EH (cell line): ENCODE data around the gene PDE1C.

Experiments
- DNase-seq: peaks from one replicate; pipeline ENCODE4 v3.0.0-alpha.2; 2015; ENCODE audit warnings: low read depth

The PDE1C gene

GRCh38 chr7:31939076-31939475 is 131.1 kb downstream of the PDE1C start:
- DNase-seq, result peak; percentile 39

GRCh38 chr7:31938650-31939049 is 131.6 kb downstream of the PDE1C start:
- peak; percentile 79 for DNase-seq

GRCh38 chr7:31937982-31938381 is 132.2 kb downstream of the PDE1C start:
- peak; percentile 24 for DNase-seq

- DNase-seq, result peak; percentile 81
Measured at GRCh38 chr7:31935124-31936054, 134.8 kb downstream of the PDE1C start.

- no peak for DNase-seq
Measured at GRCh38 chr7:31934551-31934950, 135.7 kb downstream of the PDE1C start.

GRCh38 chr7:31933481-31933880 is 136.7 kb downstream of the PDE1C start:
- DNase-seq, result peak; percentile 57

- no peak for DNase-seq
Measured at GRCh38 chr7:31926991-31927584, 143.1 kb downstream of the PDE1C start.

GRCh38 chr7:31925753-31926454 is 144.3 kb downstream of the PDE1C start:
- DNase-seq, result no peak

- no peak for DNase-seq
Measured at GRCh38 chr7:31924251-31924650, 146.0 kb downstream of the PDE1C start.

- peak; percentile 23 for DNase-seq
Measured at GRCh38 chr7:31922848-31923247, 147.4 kb downstream of the PDE1C start.

- no peak for DNase-seq
Measured at GRCh38 chr7:31921047-31921446, 149.2 kb downstream of the PDE1C start.

GRCh38 chr7:31919678-31920369 is 150.4 kb downstream of the PDE1C start:
- no peak for DNase-seq

- DNase-seq, result no peak
Measured at GRCh38 chr7:31918706-31919393, 151.4 kb downstream of the PDE1C start.

- DNase-seq, result peak; percentile 58
Measured at GRCh38 chr7:31917256-31917655, 153.0 kb downstream of the PDE1C start.

GRCh38 chr7:31910191-31910590 is 160.0 kb downstream of the PDE1C start:
- no peak for DNase-seq

- no peak for DNase-seq
Measured at GRCh38 chr7:31906479-31907171, 163.6 kb downstream of the PDE1C start.

- DNase-seq, result no peak
Measured at GRCh38 chr7:31903962-31904361, 166.2 kb downstream of the PDE1C start.

GRCh38 chr7:31899356-31899927 is 170.8 kb downstream of the PDE1C start:
- DNase-seq, result no peak

GRCh38 chr7:31896925-31897324 is 173.3 kb downstream of the PDE1C start:
- peak; percentile 55 for DNase-seq

GRCh38 chr7:31894308-31894707 is 175.9 kb downstream of the PDE1C start:
- DNase-seq, result no peak

GRCh38 chr7:31893365-31893764 is 176.8 kb downstream of the PDE1C start:
- DNase-seq, result no peak
